Measurements from ENCODE around the gene ZMYND8. TPM values are rescaled to one million over a fixed set of nuclear protein-coding genes. Genes with fewer than 3 reads are reported as not detected.

Gene ZMYND8
- polyA plus RNA-seq, 4 donors, result 9.2 to 27.1 (median 16.3) TPM

DNA sequence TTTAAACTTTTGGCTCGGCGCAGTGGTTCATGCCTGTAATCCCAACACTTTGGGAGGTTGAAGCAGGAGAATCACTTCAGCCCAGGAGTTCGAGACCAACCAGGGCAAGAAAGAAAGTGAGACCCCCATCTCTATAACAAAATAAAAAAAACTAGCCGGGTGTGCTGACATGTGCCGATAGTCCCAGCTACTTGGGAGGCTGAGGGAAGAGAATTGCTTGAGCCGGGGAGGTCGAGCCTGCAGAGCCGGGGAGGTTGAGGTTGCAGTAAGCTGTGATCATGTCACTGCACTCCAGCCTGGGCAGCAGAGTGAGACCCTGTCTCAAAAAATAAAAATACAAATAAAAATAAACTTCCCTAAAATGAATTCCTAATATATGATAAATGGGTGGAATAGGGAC is 50.4 kb downstream of the ZMYND8 start:
- WGBS, 3 donors, result 96 to 99% (median 98%) methylated on average over 8 of the region's 8 CpGs
- FAIRE-seq, result no peak
- Histone ChIP-seq H3K27me3 (ENCODE audit: control insufficient read depth in 3 of 3, insufficient read depth in 3 of 3, low read length in 3 of 3) (no peaks in the 10 kb centered on the region), H3K4me1 (ENCODE audit: control insufficient read depth in 3 of 3, insufficient read depth in 2 of 3, low read depth in 1 of 3, low read length in 2 of 3) (peaks cover 0 to 10% (median 2%) of the 10 kb centered on the region in 3 donors), H3K4me3 (ENCODE audit: low read depth in 1 of 3, low read length in 3 of 3) (no peak overlapping the region), H3K27ac (ENCODE audit: low read depth in 1 of 3, low read length in 2 of 3) (no peak overlapping the region), H3K36me3 (ENCODE audit: control insufficient read depth in 3 of 3, insufficient read depth in 2 of 3, low read depth in 1 of 3, low read length in 3 of 3) (peaks cover 14 to 55% (median 23%) of the 10 kb centered on the region in 3 donors), H3K9me3 (ENCODE audit: control insufficient read depth in 2 of 2, insufficient read depth in 1 of 2, low read depth in 1 of 2, low read length in 1 of 2) (no peaks in the 10 kb centered on the region)
- no peak for DNase-seq

DNA sequence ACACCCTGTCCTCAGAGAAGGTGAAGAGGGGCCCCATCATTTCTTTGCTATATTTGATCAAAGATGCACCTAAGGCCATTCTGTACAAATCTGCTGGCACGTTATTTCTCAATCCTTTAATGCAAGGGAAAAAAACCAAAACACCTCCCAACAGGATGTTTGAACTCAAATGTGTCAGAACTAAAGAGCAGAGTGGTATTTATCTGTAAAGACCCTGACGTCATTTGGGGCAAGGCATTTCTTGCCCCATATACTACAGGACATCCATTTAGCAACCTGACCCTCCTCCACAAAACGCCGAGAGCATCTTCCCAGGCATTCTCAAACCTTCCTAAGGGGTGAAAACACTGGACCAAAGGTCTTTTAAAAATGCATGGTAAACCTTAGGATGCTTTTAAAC is 50.8 kb downstream of the ZMYND8 start:
- 84 to 89% (median 88%) methylated on average over 4 of the region's 4 CpGs for WGBS, 3 donors
- no peak overlapping the region for H3K27ac ChIP-seq (ENCODE audit: low read depth in 1 of 3, low read length in 2 of 3)

DNA sequence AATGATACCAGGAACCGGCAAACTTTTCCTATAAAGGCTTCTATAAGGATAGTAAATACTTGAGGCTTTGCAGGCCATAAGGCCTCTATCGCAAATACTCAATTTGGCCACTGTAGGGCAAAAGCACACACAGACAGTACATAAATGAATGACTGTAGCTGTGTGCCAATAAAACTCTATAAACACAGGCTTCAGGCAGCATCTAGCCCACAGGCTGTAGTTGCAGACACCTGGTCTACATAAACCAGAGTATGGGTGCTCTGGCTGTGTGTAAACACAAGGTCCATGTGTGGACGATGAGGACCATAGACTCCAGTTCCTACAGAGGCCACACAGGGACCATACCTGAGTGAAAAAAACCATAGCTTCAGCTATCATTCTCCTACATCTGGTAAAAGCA is 52.2 kb downstream of the ZMYND8 start:
- H3K27me3 ChIP-seq (ENCODE audit: control insufficient read depth in 3 of 3, insufficient read depth in 3 of 3, low read length in 3 of 3), result no peaks in the 10 kb centered on the region
- no peaks in the 10 kb centered on the region for H3K9me3 ChIP-seq (ENCODE audit: control insufficient read depth in 2 of 2, insufficient read depth in 1 of 2, low read depth in 1 of 2, low read length in 1 of 2)
- H3K4me1 ChIP-seq (ENCODE audit: control insufficient read depth in 3 of 3, insufficient read depth in 2 of 3, low read depth in 1 of 3, low read length in 2 of 3), result peaks cover 0 to 10% (median 2%) of the 10 kb centered on the region in 3 donors
- H3K4me3 ChIP-seq (ENCODE audit: low read depth in 1 of 3, low read length in 3 of 3), result no peak overlapping the region
- 35 to 56% (median 50%) methylated on average over 3 of the region's 3 CpGs for WGBS, 3 donors
- FAIRE-seq (no peak), DNase-seq (peak; percentile 27 to 42)
- H3K27ac ChIP-seq (ENCODE audit: low read depth in 1 of 3, low read length in 2 of 3), result peak overlapping the region in 2 of 3 donors; percentile 3 to 42
- H3K36me3 ChIP-seq (ENCODE audit: control insufficient read depth in 3 of 3, insufficient read depth in 2 of 3, low read depth in 1 of 3, low read length in 3 of 3), result peaks cover 12 to 45% (median 18%) of the 10 kb centered on the region in 3 donors

More for the DNA sequence above, 50.8 kb downstream of the ZMYND8 start:
- Histone ChIP-seq H3K4me3 (ENCODE audit: low read depth in 1 of 3, low read length in 3 of 3) (no peak overlapping the region), H3K27me3 (ENCODE audit: control insufficient read depth in 3 of 3, insufficient read depth in 3 of 3, low read length in 3 of 3) (no peaks in the 10 kb centered on the region), H3K9me3 (ENCODE audit: control insufficient read depth in 2 of 2, insufficient read depth in 1 of 2, low read depth in 1 of 2, low read length in 1 of 2) (no peaks in the 10 kb centered on the region), H3K4me1 (ENCODE audit: control insufficient read depth in 3 of 3, insufficient read depth in 2 of 3, low read depth in 1 of 3, low read length in 2 of 3) (peaks cover 0 to 10% (median 2%) of the 10 kb centered on the region in 3 donors), H3K36me3 (ENCODE audit: control insufficient read depth in 3 of 3, insufficient read depth in 2 of 3, low read depth in 1 of 3, low read length in 3 of 3) (peaks cover 14 to 54% (median 23%) of the 10 kb centered on the region in 3 donors)
- no peak for DNase-seq
- no peak for FAIRE-seq

DNA sequence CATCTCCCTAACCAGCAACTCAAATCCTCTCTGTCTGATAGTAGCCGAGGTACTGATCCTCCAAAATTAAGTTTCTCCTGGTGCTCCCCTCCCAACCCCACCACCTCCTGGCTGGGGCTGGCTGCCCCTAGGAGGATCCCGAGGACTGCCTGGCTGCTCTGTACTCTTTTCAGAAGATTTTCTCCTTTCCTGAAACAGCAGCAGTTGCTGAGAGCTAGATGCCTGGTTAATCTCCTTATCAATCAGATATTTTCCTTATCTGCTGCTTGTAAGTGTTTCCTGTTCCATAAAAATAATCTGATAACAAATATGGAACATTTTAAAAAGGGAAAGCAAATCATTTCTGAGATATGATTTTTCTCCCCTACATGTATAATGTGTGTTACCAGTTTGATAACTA is 52.8 kb downstream of the ZMYND8 start:
- H3K36me3 ChIP-seq (ENCODE audit: control insufficient read depth in 3 of 3, insufficient read depth in 2 of 3, low read depth in 1 of 3, low read length in 3 of 3), result peaks cover 12 to 41% (median 14%) of the 10 kb centered on the region in 3 donors

DNA sequence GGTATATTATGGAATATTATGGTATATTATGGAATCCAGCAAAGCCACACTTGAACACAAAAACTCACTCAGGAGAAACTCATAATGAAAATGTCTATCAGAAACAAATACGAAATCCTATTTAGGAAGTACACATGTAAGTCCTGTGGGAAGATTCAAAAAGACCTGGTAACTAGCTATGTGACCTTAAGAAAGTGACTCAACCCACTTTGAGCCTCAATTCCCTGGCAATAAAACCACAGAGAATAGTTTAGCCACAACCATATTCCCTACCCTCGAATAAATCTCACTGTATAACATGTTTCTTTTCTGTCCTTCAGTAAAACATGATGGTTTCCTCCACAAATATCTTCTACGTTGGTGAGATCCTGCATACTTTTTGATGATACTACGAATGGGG is 56.4 kb downstream of the ZMYND8 start:
- Histone ChIP-seq H3K9me3 (ENCODE audit: control insufficient read depth in 2 of 2, insufficient read depth in 1 of 2, low read depth in 1 of 2, low read length in 1 of 2) (no peaks in the 10 kb centered on the region), H3K4me3 (ENCODE audit: low read depth in 1 of 3, low read length in 3 of 3) (no peak overlapping the region), H3K27me3 (ENCODE audit: control insufficient read depth in 3 of 3, insufficient read depth in 3 of 3, low read length in 3 of 3) (no peaks in the 10 kb centered on the region), H3K27ac (ENCODE audit: low read depth in 1 of 3, low read length in 2 of 3) (no peak overlapping the region), H3K4me1 (ENCODE audit: control insufficient read depth in 3 of 3, insufficient read depth in 2 of 3, low read depth in 1 of 3, low read length in 2 of 3) (peaks cover 0 to 10% (median 2%) of the 10 kb centered on the region in 3 donors), H3K36me3 (ENCODE audit: control insufficient read depth in 3 of 3, insufficient read depth in 2 of 3, low read depth in 1 of 3, low read length in 3 of 3) (peaks cover 12 to 38% (median 28%) of the 10 kb centered on the region in 3 donors)
- FAIRE-seq, result no peak
- 87 to 93% (median 93%) methylated on average over 4 of the region's 4 CpGs for WGBS, 3 donors
- no peak for DNase-seq

More for the DNA sequence above, 52.8 kb downstream of the ZMYND8 start:
- no peak for DNase-seq
- Histone ChIP-seq H3K4me1 (ENCODE audit: control insufficient read depth in 3 of 3, insufficient read depth in 2 of 3, low read depth in 1 of 3, low read length in 2 of 3) (peaks cover 0 to 10% (median 2%) of the 10 kb centered on the region in 3 donors), H3K4me3 (ENCODE audit: low read depth in 1 of 3, low read length in 3 of 3) (no peak overlapping the region), H3K27ac (ENCODE audit: low read depth in 1 of 3, low read length in 2 of 3) (peak overlapping the region in 2 of 3 donors; percentile 3 to 42), H3K9me3 (ENCODE audit: control insufficient read depth in 2 of 2, insufficient read depth in 1 of 2, low read depth in 1 of 2, low read length in 1 of 2) (no peaks in the 10 kb centered on the region), H3K27me3 (ENCODE audit: control insufficient read depth in 3 of 3, insufficient read depth in 3 of 3, low read length in 3 of 3) (no peaks in the 10 kb centered on the region)
- WGBS, 3 donors, result 70 to 85% (median 79%) methylated on average over 2 of the region's 2 CpGs
- FAIRE-seq, result no peak

DNA sequence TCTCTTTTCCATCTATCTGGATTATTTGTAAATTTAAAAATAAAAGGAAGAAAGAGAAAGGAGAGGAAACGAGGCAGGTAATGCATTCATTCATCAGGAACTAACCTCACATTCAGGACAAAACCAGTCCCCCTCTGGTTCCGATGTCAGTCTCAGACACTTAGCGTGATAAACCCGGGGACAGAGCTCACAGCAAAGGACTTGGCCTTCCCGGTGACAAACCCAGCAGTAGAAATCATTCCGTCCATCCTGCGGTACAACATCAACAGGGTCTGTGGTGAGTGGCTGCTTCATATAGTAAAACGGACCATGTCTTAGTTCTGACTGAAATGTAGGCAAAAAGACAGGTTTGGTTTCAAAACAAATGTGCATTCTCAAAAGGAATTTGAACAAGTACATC is 57.9 kb downstream of the ZMYND8 start:
- Histone ChIP-seq H3K27ac (ENCODE audit: low read depth in 1 of 3, low read length in 2 of 3) (no peak overlapping the region), H3K36me3 (ENCODE audit: control insufficient read depth in 3 of 3, insufficient read depth in 2 of 3, low read depth in 1 of 3, low read length in 3 of 3) (peaks cover 15 to 37% (median 27%) of the 10 kb centered on the region in 3 donors), H3K9me3 (ENCODE audit: control insufficient read depth in 2 of 2, insufficient read depth in 1 of 2, low read depth in 1 of 2, low read length in 1 of 2) (no peaks in the 10 kb centered on the region), H3K4me1 (ENCODE audit: control insufficient read depth in 3 of 3, insufficient read depth in 2 of 3, low read depth in 1 of 3, low read length in 2 of 3) (peaks cover 0 to under 1% (median 0%) of the 10 kb centered on the region in 3 donors), H3K4me3 (ENCODE audit: low read depth in 1 of 3, low read length in 3 of 3) (no peak overlapping the region), H3K27me3 (ENCODE audit: control insufficient read depth in 3 of 3, insufficient read depth in 3 of 3, low read length in 3 of 3) (no peaks in the 10 kb centered on the region)
- DNase-seq (no peak), FAIRE-seq (no peak)
- WGBS, 3 donors, result 93 to 97% (median 93%) methylated on average over 8 of the region's 8 CpGs

DNA sequence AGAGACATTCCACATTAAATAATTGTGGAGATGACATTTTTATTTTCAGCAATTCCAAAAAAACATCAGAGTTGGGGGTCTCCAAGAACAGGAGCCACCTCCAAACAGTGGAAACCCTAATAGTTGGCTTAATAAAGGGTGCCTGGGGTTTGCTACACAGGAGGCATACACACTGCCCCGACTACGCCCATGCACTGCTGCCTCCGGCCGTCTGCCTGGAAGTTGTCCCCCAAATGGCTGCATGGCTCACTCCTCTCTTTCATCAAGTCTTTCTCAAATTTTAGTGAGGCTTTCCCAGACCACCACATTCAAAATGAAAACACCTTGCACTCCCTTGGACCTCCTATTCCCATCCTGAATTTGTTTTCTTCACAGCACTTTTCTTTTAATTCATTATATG is 58.8 kb downstream of the ZMYND8 start:
- no peaks in the 10 kb centered on the region for H3K27me3 ChIP-seq (ENCODE audit: control insufficient read depth in 3 of 3, insufficient read depth in 3 of 3, low read length in 3 of 3)
- WGBS, 3 donors, result 88 to 94% (median 89%) methylated on average over 4 of the region's 4 CpGs
- H3K27ac ChIP-seq (ENCODE audit: low read depth in 1 of 3, low read length in 2 of 3), result no peak overlapping the region
- H3K4me3 ChIP-seq (ENCODE audit: low read depth in 1 of 3, low read length in 3 of 3), result no peak overlapping the region
- FAIRE-seq, result no peak
- no peak for DNase-seq
- no peaks in the 10 kb centered on the region for H3K9me3 ChIP-seq (ENCODE audit: control insufficient read depth in 2 of 2, insufficient read depth in 1 of 2, low read depth in 1 of 2, low read length in 1 of 2)
- no peaks in the 10 kb centered on the region for H3K4me1 ChIP-seq (ENCODE audit: control insufficient read depth in 3 of 3, insufficient read depth in 2 of 3, low read depth in 1 of 3, low read length in 2 of 3)
- H3K36me3 ChIP-seq (ENCODE audit: control insufficient read depth in 3 of 3, insufficient read depth in 2 of 3, low read depth in 1 of 3, low read length in 3 of 3), result peaks cover 12 to 41% (median 28%) of the 10 kb centered on the region in 3 donors

DNA sequence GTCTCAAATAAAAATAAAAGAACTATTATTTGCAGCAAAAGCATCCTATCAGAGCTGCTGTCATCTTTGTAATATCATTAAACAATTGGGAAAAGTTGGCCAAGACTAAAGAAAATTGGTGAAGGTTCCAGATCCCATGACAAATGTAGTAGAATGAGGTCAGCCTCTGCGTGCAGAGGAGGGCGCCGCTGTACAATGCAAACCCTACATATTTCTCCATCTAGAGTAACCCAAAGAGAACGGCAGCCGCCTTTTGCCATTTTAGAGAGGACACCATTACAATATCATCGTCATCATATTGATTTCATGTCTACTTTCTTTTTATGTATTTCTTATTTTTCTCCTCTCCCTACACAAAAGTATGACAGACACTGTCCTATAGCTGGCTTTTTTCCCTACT is 59.5 kb downstream of the ZMYND8 start:
- Histone ChIP-seq H3K4me3 (ENCODE audit: low read depth in 1 of 3, low read length in 3 of 3) (no peak overlapping the region), H3K27me3 (ENCODE audit: control insufficient read depth in 3 of 3, insufficient read depth in 3 of 3, low read length in 3 of 3) (no peaks in the 10 kb centered on the region), H3K9me3 (ENCODE audit: control insufficient read depth in 2 of 2, insufficient read depth in 1 of 2, low read depth in 1 of 2, low read length in 1 of 2) (no peaks in the 10 kb centered on the region), H3K27ac (ENCODE audit: low read depth in 1 of 3, low read length in 2 of 3) (no peak overlapping the region), H3K36me3 (ENCODE audit: control insufficient read depth in 3 of 3, insufficient read depth in 2 of 3, low read depth in 1 of 3, low read length in 3 of 3) (peaks cover 12 to 41% (median 25%) of the 10 kb centered on the region in 3 donors), H3K4me1 (ENCODE audit: control insufficient read depth in 3 of 3, insufficient read depth in 2 of 3, low read depth in 1 of 3, low read length in 2 of 3) (no peaks in the 10 kb centered on the region)
- FAIRE-seq (no peak), DNase-seq (peak in 1 of 2 donors; percentile 30)
- WGBS, 3 donors, result 87 to 92% (median 91%) methylated on average over 6 of the region's 6 CpGs

DNA sequence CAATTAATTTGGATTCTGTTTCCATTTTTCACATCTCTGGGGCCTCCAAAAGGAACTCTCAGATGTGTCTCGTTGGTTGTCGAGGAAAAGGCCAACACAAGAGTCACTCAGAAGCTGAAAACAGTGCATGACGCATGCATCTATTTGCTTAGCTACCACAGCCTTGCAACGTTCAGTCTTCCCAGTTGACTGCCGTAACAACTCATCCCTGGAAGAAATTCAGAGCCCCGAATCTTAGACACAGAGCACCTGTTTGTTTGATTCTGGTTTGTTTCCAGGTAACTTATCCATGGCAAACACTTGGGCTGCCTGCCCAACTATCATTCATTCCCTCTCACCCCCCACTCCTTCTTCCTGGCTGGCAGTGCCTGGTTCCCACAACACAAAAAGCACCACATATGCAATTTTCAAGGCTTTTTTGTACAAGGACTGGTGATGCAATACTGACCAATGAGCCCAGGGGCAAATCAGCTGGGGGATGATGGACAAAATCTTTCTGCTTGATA is 60.5 kb downstream of the ZMYND8 start:
- no peaks in the 10 kb centered on the region for H3K4me1 ChIP-seq (ENCODE audit: control insufficient read depth in 3 of 3, insufficient read depth in 2 of 3, low read depth in 1 of 3, low read length in 2 of 3)
- FAIRE-seq (no peak), DNase-seq (no peak)
- peaks cover 14 to 40% (median 31%) of the 10 kb centered on the region in 3 donors for H3K36me3 ChIP-seq (ENCODE audit: control insufficient read depth in 3 of 3, insufficient read depth in 2 of 3, low read depth in 1 of 3, low read length in 3 of 3)
- H3K4me3 ChIP-seq (ENCODE audit: low read depth in 1 of 3, low read length in 3 of 3), result no peak overlapping the region
- H3K27ac ChIP-seq (ENCODE audit: low read depth in 1 of 3, low read length in 2 of 3), result peak overlapping the region in 1 of 3 donors; percentile 51
- H3K9me3 ChIP-seq (ENCODE audit: control insufficient read depth in 2 of 2, insufficient read depth in 1 of 2, low read depth in 1 of 2, low read length in 1 of 2), result no peaks in the 10 kb centered on the region
- 72 to 87% (median 85%) methylated on average over 6 of the region's 6 CpGs for WGBS, 3 donors
- no peaks in the 10 kb centered on the region for H3K27me3 ChIP-seq (ENCODE audit: control insufficient read depth in 3 of 3, insufficient read depth in 3 of 3, low read length in 3 of 3)
